Stimulated activated CD4-positive, alpha-beta T cell treated with anti-CD3 and anti-CD28 coated beads, Interleukin-1b, Interleukin-23, amount 100 ng/mL, for 4 hours (primary cell): ENCODE data around the gene RCC1.
"Not testable (repeated sequence)": the region's sequence is repeated elsewhere in the genome, so short reads cannot be mapped to it uniquely, and the experiment has no call there.

Experiments
- DNase-seq, 2 donors: peaks; one replicate each; pipeline ENCODE4 v3.0.0-alpha.2; 2020; ENCODE audit warnings: low read depth in 2 of 2

Gene RCC1

GRCh38 chr1:28510970-28511440 lies 5.2 kb downstream of the RCC1 start:
- no peak for DNase-seq

- no peak for DNase-seq
Observed at GRCh38 chr1:28512058-28512611, 6.3 kb downstream of the RCC1 start.

- not testable (repeated sequence) for DNase-seq
Observed at GRCh38 chr1:28514445-28514933, 8.6 kb downstream of the RCC1 start.

GRCh38 chr1:28516518-28516956 lies 10.7 kb downstream of the RCC1 start:
- no peak for DNase-seq

GRCh38 chr1:28517649-28517999 lies 11.8 kb downstream of the RCC1 start:
- no peak for DNase-seq

GRCh38 chr1:28518000-28518744 lies 12.3 kb downstream of the RCC1 start:
- DNase-seq, result peak; percentile 87 to 88

GRCh38 chr1:28518745-28519341 lies 13.0 kb downstream of the RCC1 start:
- no peak for DNase-seq

- no peak for DNase-seq
Observed at GRCh38 chr1:28519946-28520725, 14.3 kb downstream of the RCC1 start.

GRCh38 chr1:28520796-28521195 lies 15.0 kb downstream of the RCC1 start:
- DNase-seq, result not testable (repeated sequence)

- no peak for DNase-seq
Observed at GRCh38 chr1:28521502-28522164, 15.8 kb downstream of the RCC1 start.

GRCh38 chr1:28522537-28522936 lies 16.7 kb downstream of the RCC1 start:
- not testable (repeated sequence) for DNase-seq

GRCh38 chr1:28525002-28525642 lies 19.3 kb downstream of the RCC1 start:
- not testable (repeated sequence) for DNase-seq

GRCh38 chr1:28526886-28527285 lies 21.0 kb downstream of the RCC1 start:
- DNase-seq, result no peak

GRCh38 chr1:28530456-28530855 lies 24.6 kb downstream of the RCC1 start:
- DNase-seq, result no peak

- no peak for DNase-seq
Observed at GRCh38 chr1:28534671-28535070, 28.8 kb downstream of the RCC1 start.

GRCh38 chr1:28535180-28535579 lies 29.3 kb downstream of the RCC1 start:
- no peak for DNase-seq

GRCh38 chr1:28537457-28538199 lies 31.8 kb downstream of the RCC1 start:
- DNase-seq, result no peak

- no peak for DNase-seq
Observed at GRCh38 chr1:28538286-28538685, 32.4 kb downstream of the RCC1 start.

GRCh38 chr1:28540651-28541050 lies 34.8 kb downstream of the RCC1 start:
- DNase-seq, result no peak

GRCh38 chr1:28541414-28542015 lies 35.7 kb downstream of the RCC1 start:
- not testable (repeated sequence) for DNase-seq
